ENCODE data around the gene ISL2. TPM values are rescaled to one million over a fixed set of nuclear protein-coding genes. Genes with fewer than 3 reads are reported as not detected.

The ISL2 gene
- polyA plus RNA-seq, 1 donor (not counting 4 experiments of a cell fraction or from before 2014, with no cell fraction given): not detected

- DNase-seq (ENCODE audit: low read depth, low spot score) (no peak), FAIRE-seq (no peak)
- TF ChIP-seq, protein P1, sequence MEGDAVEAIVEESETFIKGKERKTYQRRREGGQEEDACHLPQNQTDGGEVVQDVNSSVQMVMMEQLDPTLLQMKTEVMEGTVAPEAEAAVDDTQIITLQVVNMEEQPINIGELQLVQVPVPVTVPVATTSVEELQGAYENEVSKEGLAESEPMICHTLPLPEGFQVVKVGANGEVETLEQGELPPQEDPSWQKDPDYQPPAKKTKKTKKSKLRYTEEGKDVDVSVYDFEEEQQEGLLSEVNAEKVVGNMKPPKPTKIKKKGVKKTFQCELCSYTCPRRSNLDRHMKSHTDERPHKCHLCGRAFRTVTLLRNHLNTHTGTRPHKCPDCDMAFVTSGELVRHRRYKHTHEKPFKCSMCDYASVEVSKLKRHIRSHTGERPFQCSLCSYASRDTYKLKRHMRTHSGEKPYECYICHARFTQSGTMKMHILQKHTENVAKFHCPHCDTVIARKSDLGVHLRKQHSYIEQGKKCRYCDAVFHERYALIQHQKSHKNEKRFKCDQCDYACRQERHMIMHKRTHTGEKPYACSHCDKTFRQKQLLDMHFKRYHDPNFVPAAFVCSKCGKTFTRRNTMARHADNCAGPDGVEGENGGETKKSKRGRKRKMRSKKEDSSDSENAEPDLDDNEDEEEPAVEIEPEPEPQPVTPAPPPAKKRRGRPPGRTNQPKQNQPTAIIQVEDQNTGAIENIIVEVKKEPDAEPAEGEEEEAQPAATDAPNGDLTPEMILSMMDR (optimal IDR thresholded peaks at IDR 0.05 in 1 of 3, IDR thresholded peaks at IDR 0.05 in 1 of 3, conservative IDR thresholded peaks at IDR 0.05 in 1 of 3; ENCODE audit: extremely low read depth in 1 of 3, insufficient read depth in 2 of 3, low read length in 3 of 3): no peak
- no peak for TF ChIP-seq EZH2 (IDR thresholded peaks at IDR 0.05; ENCODE audit: low read length)
- Histone ChIP-seq H3K4me2 (ENCODE audit: control insufficient read depth, extremely low read depth, insufficient read depth, low read depth, low read length) (no peak overlapping the region), H3K4me3 (ENCODE audit: control insufficient read depth in 2 of 3, extremely low read depth in 1 of 3, insufficient read depth in 2 of 3, low read depth in 1 of 3, low read length in 3 of 3) (no peak overlapping the region), H3K9me3 (ENCODE audit: control insufficient read depth, low read depth, low read length) (no peaks in the 10 kb centered on the region), H2AFZ (ENCODE audit: control insufficient read depth, low read length) (no peak overlapping the region), H3K9ac (ENCODE audit: control insufficient read depth, extremely low read depth, insufficient read depth, low read length) (no peak overlapping the region), H3K27me3 (ENCODE audit: control insufficient read depth, extremely low read depth, insufficient read depth, low read length) (no peaks in the 10 kb centered on the region), H3K79me2 (ENCODE audit: control insufficient read depth, insufficient read depth, low read length) (no peaks in the 10 kb centered on the region), H3K36me3 (ENCODE audit: control insufficient read depth in 2 of 2, extremely low read depth in 1 of 2, insufficient read depth in 2 of 2, low read length in 2 of 2) (no peaks in the 10 kb centered on the region), H4K20me1 (ENCODE audit: control insufficient read depth, extremely low read depth, insufficient read depth, low read length) (no peaks in the 10 kb centered on the region), H3K27ac (ENCODE audit: control insufficient read depth, insufficient read depth, low read length) (no peak overlapping the region), H3K4me1 (ENCODE audit: control insufficient read depth, extremely low read depth, insufficient read depth, low read length) (no peaks in the 10 kb centered on the region), H3K9me1 (ENCODE audit: control insufficient read depth, extremely low read depth, insufficient read depth, low read length) (no peaks in the 10 kb centered on the region)
- dilution Hi-C loops (cut with MboI; ENCODE audit: extremely low pct_ligation_motif_present, low sequenced_read_pairs): no loop called here
Measured at GRCh38 chr15:76386926-76387325, 50.4 kb downstream of the ISL2 start.

DNA sequence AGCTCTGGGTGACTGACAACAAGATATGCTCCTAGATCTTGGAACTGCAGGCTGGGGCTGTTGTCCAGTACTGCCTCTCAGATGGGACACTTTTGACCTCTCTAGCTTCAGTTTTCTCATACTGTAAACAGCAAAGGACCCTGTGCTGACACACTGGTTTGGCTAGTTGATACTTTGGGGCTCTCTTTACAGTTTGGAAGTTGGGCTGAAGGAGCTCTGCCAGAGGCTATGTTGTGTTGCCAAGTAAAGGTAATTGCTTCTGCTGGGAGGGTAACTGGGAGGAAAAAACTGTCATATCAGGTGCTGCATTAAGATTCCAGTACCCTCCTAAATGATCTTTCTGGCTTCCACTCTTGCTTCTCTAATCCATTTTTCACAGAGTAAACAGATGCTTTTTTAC, 54.0 kb downstream of the ISL2 start:
- H3K9me1 ChIP-seq (ENCODE audit: control insufficient read depth, extremely low read depth, insufficient read depth, low read length): no peaks in the 10 kb centered on the region
- FAIRE-seq: no peak
- H3K4me1 ChIP-seq (ENCODE audit: control insufficient read depth, extremely low read depth, insufficient read depth, low read length): no peaks in the 10 kb centered on the region
- DNase-seq (ENCODE audit: low read depth, low spot score): no peak
- H3K27ac ChIP-seq (ENCODE audit: control insufficient read depth, insufficient read depth, low read length): no peak overlapping the region
- no peaks in the 10 kb centered on the region for H3K9me3 ChIP-seq (ENCODE audit: control insufficient read depth, low read depth, low read length)
- H3K4me3 ChIP-seq (ENCODE audit: control insufficient read depth in 2 of 3, extremely low read depth in 1 of 3, insufficient read depth in 2 of 3, low read depth in 1 of 3, low read length in 3 of 3): no peak overlapping the region
- no peak overlapping the region for H3K4me2 ChIP-seq (ENCODE audit: control insufficient read depth, extremely low read depth, insufficient read depth, low read depth, low read length)
- no peaks in the 10 kb centered on the region for H3K36me3 ChIP-seq (ENCODE audit: control insufficient read depth in 2 of 2, extremely low read depth in 1 of 2, insufficient read depth in 2 of 2, low read length in 2 of 2)
- TF ChIP-seq, protein P1 (optimal IDR thresholded peaks at IDR 0.05 in 1 of 3, IDR thresholded peaks at IDR 0.05 in 1 of 3, conservative IDR thresholded peaks at IDR 0.05 in 1 of 3; ENCODE audit: extremely low read depth in 1 of 3, insufficient read depth in 2 of 3, low read length in 3 of 3): no peak
- no peak for TF ChIP-seq EZH2 (IDR thresholded peaks at IDR 0.05; ENCODE audit: low read length)
- H4K20me1 ChIP-seq (ENCODE audit: control insufficient read depth, extremely low read depth, insufficient read depth, low read length): no peaks in the 10 kb centered on the region
- no peak overlapping the region for H3K9ac ChIP-seq (ENCODE audit: control insufficient read depth, extremely low read depth, insufficient read depth, low read length)
- no peaks in the 10 kb centered on the region for H3K79me2 ChIP-seq (ENCODE audit: control insufficient read depth, insufficient read depth, low read length)
- dilution Hi-C loops (cut with MboI; ENCODE audit: extremely low pct_ligation_motif_present, low sequenced_read_pairs): no loop called here
- H3K27me3 ChIP-seq (ENCODE audit: control insufficient read depth, extremely low read depth, insufficient read depth, low read length): no peaks in the 10 kb centered on the region
- no peak overlapping the region for H2AFZ ChIP-seq (ENCODE audit: control insufficient read depth, low read length)

All from keratinocyte (primary cell).